Activated T-helper 2 cell treated with anti-CD3 and anti-CD28 coated beads, Interferon-gamma antibody, Interleukin-2, Interleukin-4, amounts not matched to agents 10 μg/mL and 5 μg/mL and 100 μg/mL, durations not matched to agents 14 hours and 24 hours and 36 hours (primary cell): ENCODE data around the gene RGS8. TPM values are rescaled to one million over a fixed set of nuclear protein-coding genes. Genes with fewer than 3 reads are reported as not detected.

ENCODE experiments used
- DNase-seq: peaks from one replicate; pipeline ENCODE4 v3.0.0; 2021; ENCODE audit warnings: low spot score
- H3K27ac Mint-ChIP-seq: one replicate; pipeline ENCODE4 v1.8.0; 2021; ENCODE audit warnings: mixed read lengths
- H3K27me3 Mint-ChIP-seq: one replicate; pipeline ENCODE4 v1.8.0; 2021; ENCODE audit warnings: low read depth, mixed read lengths
- H3K36me3 Mint-ChIP-seq: one replicate; pipeline ENCODE4 v1.8.0; 2021; ENCODE audit warnings: low read depth, mixed read lengths
- H3K4me1 Mint-ChIP-seq: one replicate; pipeline ENCODE4 v1.8.0; 2021; ENCODE audit warnings: low read depth, mixed read lengths
- H3K4me3 Mint-ChIP-seq: one replicate; pipeline ENCODE4 v1.8.0; 2021; ENCODE audit warnings: low read depth, mild to moderate bottlenecking, moderate library complexity, mixed read lengths
- H3K9me3 Mint-ChIP-seq: one replicate; pipeline ENCODE4 v1.8.0; 2021; ENCODE audit warnings: mixed read lengths
- intact Hi-C: fragments of 100-400 bp; cut with micrococcal nuclease; formaldehyde crosslinking; loops from one replicate; pipeline ENCODE4 v1.15.1; 2023
- total RNA-seq: library from RNA; stranded (reverse); gene quantifications from 2 replicates; pipeline ENCODE4 v1.2.3, GENCODE V29; 2022

The RGS8 gene
- total RNA-seq, 1 donor from 2014 or later, result not detected

DNA sequence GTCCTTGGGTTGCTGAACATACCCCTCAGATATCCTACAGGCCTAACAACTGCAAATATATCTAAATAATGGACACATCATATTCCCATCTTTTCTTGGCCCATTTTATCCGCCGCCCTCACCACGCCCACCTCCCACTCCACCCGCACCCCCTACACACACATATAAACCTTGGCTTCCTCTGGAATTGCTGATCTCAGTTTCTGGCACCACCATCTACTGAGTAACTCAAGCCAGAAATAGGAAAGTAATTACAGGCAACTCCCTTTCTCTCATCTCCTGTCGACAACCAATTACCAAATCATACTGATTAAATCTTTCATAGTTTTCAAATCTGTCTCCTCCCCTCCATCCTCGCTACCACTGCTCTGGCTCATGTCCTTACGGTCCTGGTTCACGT is 4.7 kb downstream of the RGS8 start:
- Mint-ChIP-seq H3K27me3 (peaks cover 24% of the 10 kb centered on the region), H3K9me3 (no peaks in the 10 kb centered on the region), H3K27ac (no peak overlapping the region), H3K4me3 (no peak overlapping the region), H3K4me1 (peaks cover 7% of the 10 kb centered on the region), H3K36me3 (no peaks in the 10 kb centered on the region)
- no peak for DNase-seq
- intact Hi-C loops, result loop anchor here (5.0 kb wide), 1 partner anchor 38 kb away; no protein-coding TSS in a partner anchor

DNA sequence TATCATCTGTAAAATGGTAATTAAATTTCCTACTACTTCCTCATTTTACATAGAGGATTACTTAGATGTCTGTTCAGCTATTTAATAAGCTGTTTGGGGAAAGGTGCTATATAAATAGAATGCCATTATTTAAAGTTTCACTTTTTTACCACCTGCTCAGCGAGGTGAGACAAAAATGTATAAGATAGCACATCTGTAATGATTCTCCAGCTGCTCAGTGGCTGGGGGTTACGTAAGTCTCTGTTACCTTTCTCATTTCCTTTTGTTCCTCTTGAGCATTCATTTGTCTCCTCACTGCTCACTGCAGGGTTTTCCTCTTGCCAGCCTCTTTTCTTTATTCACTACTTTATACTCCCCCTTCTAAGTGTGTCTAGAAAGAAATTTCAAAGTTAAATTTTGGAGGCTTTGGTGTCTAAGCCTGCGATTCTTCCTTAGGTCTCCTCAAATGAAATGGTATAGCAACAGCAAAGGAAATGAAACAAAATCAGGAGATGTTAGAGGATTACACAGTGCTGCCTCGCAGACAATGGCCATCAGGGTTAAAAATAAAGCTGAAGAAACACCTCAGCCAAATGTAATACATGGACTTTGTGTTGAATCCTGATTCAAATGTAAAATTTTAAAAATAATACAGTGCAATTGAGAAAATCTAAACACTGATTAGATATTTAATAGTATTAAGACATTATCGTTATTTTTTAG is 6.8 kb downstream of the RGS8 start:
- H3K27me3 Mint-ChIP-seq, result peaks cover 16% of the 10 kb centered on the region
- H3K27ac Mint-ChIP-seq, result no peak overlapping the region
- intact Hi-C loops, result no loop called here
- no peaks in the 10 kb centered on the region for H3K36me3 Mint-ChIP-seq
- H3K4me3 Mint-ChIP-seq, result no peak overlapping the region
- peaks cover 7% of the 10 kb centered on the region for H3K4me1 Mint-ChIP-seq
- DNase-seq, result no peak
- H3K9me3 Mint-ChIP-seq, result no peaks in the 10 kb centered on the region

DNA sequence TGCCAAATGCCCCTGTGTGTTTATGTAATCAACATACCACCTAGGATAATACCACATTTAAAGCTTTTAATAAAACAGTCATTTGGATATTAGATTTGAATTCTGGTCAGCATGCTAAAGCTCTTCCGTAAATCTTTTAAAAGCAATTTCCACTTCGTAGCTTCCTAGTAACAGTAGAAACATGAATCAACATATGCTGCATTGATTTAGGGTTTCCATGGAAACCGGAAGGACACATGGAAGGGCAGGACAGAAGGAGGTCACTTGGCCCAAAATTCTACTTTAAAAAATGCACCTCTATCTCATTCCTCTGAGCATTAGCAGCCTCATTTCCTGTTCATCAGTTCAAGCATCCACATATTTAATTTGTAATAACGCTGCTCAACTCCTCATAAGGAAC is 8.1 kb downstream of the RGS8 start:
- DNase-seq, result no peak
- Mint-ChIP-seq H3K36me3 (no peaks in the 10 kb centered on the region), H3K4me1 (peaks cover 6% of the 10 kb centered on the region), H3K27me3 (peaks cover 25% of the 10 kb centered on the region), H3K27ac (no peak overlapping the region), H3K4me3 (no peak overlapping the region), H3K9me3 (no peaks in the 10 kb centered on the region)
- intact Hi-C loops, result no loop called here

DNA sequence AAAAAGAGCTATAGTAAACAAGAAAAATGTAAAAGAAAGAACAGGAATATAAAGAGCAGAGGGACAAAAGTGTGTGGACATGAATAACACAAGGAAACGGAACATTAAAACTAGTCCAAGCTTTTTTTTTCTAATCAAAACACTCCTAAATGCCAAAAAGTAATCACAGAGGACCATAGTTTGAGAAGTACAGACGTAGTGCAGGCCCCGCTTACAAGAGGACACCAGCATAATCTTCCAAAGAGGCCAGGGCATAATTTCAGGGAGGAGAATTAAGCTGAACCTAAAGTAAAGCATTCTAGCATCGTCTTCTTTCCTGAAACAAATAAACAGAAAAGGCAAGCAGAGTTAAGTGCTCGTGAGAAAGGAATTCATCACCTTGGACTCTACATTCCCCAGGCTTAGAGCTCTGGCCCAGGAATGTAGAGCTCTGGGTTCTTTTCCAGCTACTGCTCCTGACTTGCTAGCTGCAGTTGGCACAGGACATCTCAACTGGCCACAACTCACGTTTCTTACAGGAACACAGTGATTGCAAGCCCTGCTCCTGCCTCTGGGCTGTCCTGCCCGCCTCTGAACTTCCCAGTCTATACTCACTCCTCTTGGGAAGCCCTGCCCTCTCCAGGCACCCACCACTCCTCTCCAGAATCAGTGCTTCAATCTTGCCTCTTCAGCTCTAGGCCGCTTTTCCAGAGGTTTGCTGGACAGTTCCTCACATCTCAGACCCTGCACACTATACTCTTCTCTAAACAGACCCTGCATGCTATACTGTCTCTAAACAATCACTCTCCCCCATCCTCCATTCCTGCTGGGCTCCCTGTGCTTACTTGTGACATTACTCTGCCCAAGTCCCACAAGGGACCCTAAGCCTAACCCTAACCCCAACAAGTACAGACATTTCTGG is 9.8 kb downstream of the RGS8 start:
- Mint-ChIP-seq H3K9me3 (no peaks in the 10 kb centered on the region), H3K36me3 (no peaks in the 10 kb centered on the region), H3K27me3 (peaks cover 27% of the 10 kb centered on the region), H3K4me3 (no peak overlapping the region), H3K27ac (no peak overlapping the region), H3K4me1 (peaks cover 2% of the 10 kb centered on the region)
- DNase-seq, result no peak
- intact Hi-C loops, result no loop called here

DNA sequence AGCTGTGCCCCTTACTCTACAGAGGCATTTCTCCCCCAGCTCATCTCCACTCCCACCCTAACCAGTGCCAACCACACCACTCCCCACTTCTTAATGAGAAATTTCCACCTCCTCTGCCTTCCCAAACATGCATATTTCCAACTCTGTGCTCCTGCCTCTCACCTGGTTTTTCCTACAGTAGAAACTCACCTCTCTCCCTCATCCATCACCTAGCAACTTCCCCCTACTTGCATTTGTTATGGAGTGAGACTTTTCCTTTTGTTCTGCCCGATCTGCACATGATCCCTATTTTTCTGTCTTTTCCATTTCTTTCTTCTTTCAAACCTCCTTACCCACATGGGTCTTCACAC is 11.9 kb downstream of the RGS8 start:
- intact Hi-C loops, result no loop called here
- no peak overlapping the region for H3K4me3 Mint-ChIP-seq
- H3K27me3 Mint-ChIP-seq, result peaks cover 25% of the 10 kb centered on the region

DNA sequence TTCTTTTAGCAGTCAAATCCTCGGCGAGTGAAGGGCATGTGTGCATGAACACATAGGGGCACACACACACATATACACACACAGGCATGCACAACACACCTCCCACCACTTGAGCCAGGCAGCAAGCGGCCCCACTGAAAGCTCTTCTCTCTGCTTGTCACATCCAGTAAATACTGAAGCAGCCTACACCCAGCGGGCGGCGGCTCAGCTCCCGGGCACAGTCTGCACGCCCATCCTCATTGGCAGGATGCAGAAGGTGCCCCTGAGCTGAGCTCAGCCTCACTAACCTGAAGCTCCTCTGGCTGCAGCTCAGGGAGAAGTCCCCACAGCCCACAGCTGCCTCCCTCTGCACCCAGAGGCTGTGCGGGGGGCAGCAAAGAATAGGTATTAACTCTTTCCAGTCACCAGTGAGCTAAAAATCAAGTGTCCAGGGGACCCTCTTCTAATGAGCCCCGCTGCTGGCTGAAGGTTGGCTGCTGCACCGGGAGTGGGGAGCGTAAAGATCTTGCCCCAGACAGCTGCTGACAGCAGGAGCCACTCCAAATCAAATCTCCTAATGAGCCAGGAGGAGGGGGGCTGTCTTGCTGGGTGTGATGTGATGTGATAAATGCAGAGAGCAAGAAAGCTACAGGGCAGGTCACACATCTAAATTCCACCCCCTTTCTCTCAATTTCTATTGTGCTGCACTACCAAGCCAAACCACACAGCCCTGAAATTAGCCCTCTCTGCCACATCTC is 12.5 kb downstream of the RGS8 start:
- Mint-ChIP-seq H3K27me3 (peaks cover 25% of the 10 kb centered on the region), H3K9me3 (no peaks in the 10 kb centered on the region)
- intact Hi-C loops, result no loop called here

More for the DNA sequence above, 11.9 kb downstream of the RGS8 start:
- Mint-ChIP-seq H3K4me1 (no peaks in the 10 kb centered on the region), H3K27ac (no peak overlapping the region), H3K9me3 (no peaks in the 10 kb centered on the region), H3K36me3 (no peaks in the 10 kb centered on the region)
- no peak for DNase-seq

DNA sequence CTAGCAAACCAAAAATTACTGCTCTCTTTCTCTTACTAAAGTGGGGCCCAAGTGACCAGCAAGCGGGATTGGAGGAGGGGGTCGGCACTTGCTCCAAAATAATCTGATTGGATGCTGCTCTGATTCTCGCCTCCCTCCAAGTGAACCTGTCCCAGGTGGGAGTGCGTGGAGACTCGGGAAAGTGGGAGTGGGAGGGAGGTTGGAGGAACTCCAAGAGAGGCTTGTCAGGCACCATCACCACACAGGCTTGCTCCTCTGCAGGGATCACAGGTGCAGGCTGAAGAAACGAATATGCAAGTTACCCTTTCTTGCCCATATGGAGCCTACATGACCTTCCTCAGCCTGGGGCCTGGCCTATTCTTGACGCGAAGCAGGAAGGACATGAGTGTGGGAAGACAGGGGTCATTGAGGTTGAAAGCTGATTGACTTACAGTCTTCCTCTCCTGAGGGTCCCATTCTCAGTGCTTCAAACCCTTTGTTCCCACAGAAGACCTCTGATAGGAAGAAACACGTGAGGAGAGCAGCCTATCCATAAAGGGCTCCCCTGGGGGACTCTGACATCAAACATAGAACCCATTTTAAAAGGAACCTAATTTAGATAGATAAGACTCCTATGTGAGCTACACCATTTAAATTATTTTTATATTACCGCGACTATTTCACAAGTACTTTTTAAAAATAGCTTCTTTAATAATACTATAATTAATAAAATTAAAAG is 14.2 kb downstream of the RGS8 start:
- DNase-seq, result no peak
- H3K4me3 Mint-ChIP-seq, result no peak overlapping the region
- intact Hi-C loops, result no loop called here
- peaks cover 31% of the 10 kb centered on the region for H3K27me3 Mint-ChIP-seq
- no peaks in the 10 kb centered on the region for H3K9me3 Mint-ChIP-seq
- H3K36me3 Mint-ChIP-seq, result no peaks in the 10 kb centered on the region
- no peak overlapping the region for H3K27ac Mint-ChIP-seq
- no peaks in the 10 kb centered on the region for H3K4me1 Mint-ChIP-seq

More for the DNA sequence above, 12.5 kb downstream of the RGS8 start:
- Mint-ChIP-seq H3K36me3 (no peaks in the 10 kb centered on the region), H3K27ac (no peak overlapping the region), H3K4me1 (no peaks in the 10 kb centered on the region), H3K4me3 (no peak overlapping the region)
- DNase-seq, result no peak

DNA sequence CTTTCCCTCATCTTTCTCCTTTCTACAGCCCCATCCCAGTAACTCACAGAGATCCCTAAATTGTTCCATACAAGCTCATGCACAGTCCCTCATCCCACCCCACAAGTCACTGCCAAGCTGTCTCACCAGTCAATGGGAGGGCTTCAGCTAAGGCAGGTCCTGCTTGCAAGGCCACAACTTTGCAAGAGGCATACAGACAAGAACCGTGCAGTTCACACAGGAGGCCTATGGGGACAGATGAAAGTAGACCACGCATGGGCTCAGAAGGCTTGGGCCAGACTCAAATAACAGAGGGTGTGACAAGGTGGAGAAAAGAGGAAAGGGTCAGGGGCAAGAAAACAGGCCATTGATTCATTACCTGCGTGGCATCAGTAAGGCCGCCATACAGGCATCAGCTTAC is 15.1 kb downstream of the RGS8 start:
- DNase-seq, result no peak

DNA sequence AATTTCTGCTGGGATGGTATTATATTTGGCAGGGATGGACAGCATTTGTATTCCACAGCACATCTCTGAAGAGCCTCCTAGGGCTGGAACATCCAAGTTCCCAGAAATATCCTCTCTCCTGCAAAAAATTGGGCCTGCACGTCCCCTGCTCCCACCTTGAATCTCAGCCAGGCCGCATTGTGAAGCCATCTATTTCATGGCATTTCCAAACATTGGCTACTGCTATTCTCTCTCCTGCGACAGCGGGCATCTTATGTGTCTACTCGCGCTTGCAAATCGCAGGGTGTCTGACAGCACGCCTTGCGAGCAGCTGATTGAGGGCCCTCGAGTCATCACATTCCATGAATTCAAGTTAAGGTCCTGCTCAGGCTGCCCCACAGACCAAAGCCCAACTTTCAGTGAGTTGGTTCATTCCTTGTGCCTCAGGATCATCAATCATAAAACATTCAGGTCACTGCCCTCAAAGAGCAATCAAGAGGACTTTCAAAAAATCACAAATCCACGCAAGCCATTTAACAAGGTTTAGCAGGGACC is 15.8 kb downstream of the RGS8 start:
- Mint-ChIP-seq H3K9me3 (no peaks in the 10 kb centered on the region), H3K4me1 (no peaks in the 10 kb centered on the region), H3K36me3 (no peaks in the 10 kb centered on the region), H3K27me3 (peaks cover 33% of the 10 kb centered on the region), H3K4me3 (no peak overlapping the region), H3K27ac (no peak overlapping the region)
- intact Hi-C loops, result no loop called here
- no peak for DNase-seq

More for the DNA sequence above, 15.1 kb downstream of the RGS8 start:
- Mint-ChIP-seq H3K4me3 (no peak overlapping the region), H3K36me3 (no peaks in the 10 kb centered on the region), H3K9me3 (no peaks in the 10 kb centered on the region), H3K27me3 (peaks cover 28% of the 10 kb centered on the region), H3K4me1 (no peaks in the 10 kb centered on the region), H3K27ac (no peak overlapping the region)
- intact Hi-C loops, result no loop called here

DNA sequence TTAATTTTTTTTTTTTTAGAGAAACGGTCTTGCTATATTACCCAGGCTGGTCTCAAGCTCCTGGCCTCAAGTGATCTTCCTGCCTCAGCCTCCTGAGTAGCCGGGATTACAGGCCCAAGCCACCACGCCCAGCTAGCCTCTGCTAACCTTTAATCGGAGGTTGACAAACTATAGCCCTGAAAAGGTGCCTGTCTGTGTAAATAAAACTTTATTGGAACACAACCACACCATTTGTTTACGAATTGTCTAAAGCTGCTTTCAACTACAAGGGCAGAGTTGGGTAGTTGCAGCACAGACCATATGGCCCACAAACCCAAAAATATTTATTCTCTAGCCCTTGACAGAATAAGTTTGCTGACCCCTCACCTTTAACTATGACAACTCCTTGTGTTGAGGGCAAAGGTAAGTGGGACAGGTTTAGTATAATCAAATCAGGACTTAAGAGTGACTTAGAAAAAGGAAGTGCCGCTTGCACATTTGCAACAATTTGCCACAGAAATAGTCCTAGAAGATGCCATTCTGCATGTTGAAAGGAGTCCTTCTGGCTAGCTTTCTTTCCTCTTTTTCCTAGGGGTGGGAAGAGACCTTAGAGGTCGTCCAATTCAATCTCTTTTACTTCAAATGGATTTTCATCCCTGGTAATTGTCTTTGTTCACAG is 16.4 kb downstream of the RGS8 start:
- Mint-ChIP-seq H3K27ac (no peak overlapping the region), H3K4me1 (no peaks in the 10 kb centered on the region), H3K4me3 (no peak overlapping the region), H3K27me3 (peaks cover 36% of the 10 kb centered on the region), H3K36me3 (no peaks in the 10 kb centered on the region), H3K9me3 (no peaks in the 10 kb centered on the region)
- intact Hi-C loops, result no loop called here
- no peak for DNase-seq

DNA sequence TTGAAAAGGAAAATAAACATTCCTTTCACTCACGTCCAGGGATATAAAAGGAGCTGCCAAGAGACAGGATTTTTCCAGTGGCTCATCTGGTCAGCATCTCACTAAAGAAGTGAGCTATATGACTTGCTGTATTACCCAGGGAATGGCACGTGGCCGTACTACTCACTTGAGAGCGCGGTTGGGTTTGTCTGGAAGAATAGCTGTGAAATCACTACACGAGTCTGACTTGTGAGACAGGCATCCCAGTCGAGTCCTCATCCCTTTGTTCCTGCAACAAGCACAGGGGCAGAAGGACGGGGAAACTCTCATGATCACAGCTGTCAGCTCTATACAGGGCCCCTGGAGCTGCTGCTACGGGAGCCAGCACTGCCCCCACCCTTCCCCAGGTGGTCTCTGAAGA is 17.7 kb downstream of the RGS8 start:
- no peaks in the 10 kb centered on the region for H3K9me3 Mint-ChIP-seq
- peaks cover 37% of the 10 kb centered on the region for H3K27me3 Mint-ChIP-seq
- no peak overlapping the region for H3K27ac Mint-ChIP-seq
- intact Hi-C loops, result no loop called here
- no peak overlapping the region for H3K4me3 Mint-ChIP-seq
- H3K4me1 Mint-ChIP-seq, result no peaks in the 10 kb centered on the region
- no peak for DNase-seq
- H3K36me3 Mint-ChIP-seq, result no peaks in the 10 kb centered on the region

DNA sequence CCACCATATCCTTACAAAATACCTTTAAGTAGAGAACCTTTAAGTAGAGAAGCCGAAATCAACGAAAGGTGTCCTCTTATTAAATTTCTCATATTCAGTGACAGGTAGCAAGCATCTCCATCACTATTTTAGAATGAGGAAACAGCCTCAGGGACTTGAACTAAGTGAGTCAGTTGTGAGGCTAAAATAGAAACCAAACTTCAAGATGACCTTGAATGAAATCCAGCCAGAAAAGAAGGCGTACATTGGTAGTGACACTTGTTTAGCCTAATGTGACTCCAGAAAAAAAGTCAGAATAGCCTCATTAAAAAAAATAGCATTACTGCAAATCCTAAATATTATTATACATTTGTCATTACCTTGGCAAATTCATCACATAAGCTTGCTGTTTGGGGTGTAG is 20.1 kb downstream of the RGS8 start:
- Mint-ChIP-seq H3K4me1 (no peaks in the 10 kb centered on the region), H3K9me3 (no peaks in the 10 kb centered on the region), H3K27ac (no peak overlapping the region), H3K36me3 (no peaks in the 10 kb centered on the region), H3K4me3 (no peak overlapping the region), H3K27me3 (peaks cover 42% of the 10 kb centered on the region)
- DNase-seq, result no peak
- intact Hi-C loops, result no loop called here
